NCI-H82 (cell line): ENCODE measurements around the gene GHRH.

Source experiments
- DNase-seq: peaks from one replicate; lab custom pipeline; 2025; lab: John Stamatoyannopoulos, UW

Gene GHRH

DNA sequence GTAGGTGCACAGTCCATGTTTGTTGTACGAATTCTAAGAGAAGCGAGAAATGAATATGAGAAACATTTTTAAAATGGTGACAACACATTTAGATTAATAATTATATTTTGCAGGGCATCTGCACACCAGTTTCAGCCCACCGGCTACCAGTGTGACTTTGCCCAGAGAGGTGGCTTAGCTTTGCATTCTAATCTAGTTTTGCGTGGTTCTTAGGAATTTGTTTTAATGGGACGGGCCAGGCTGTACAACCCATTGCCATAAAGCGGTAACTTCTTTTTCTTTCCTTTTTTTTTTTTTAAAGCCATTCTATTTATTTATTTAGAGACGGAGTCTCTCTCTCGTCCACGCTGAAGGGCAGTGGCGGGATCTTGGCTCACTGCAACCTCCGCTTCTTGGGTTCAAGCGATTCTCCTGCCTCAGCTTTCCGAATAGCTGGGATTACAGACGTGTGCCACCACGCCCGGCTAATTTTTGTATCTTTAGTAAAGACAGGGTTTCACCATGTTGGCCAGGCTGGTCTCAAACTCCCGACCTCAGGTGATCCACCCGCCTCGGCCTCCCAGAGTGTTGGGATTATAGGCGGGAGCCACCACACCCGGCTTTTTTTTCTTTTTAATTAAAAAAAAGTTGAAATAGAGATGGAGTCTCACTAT is 28.7 kb upstream of the GHRH start:
- DNase-seq = no peak

DNA sequence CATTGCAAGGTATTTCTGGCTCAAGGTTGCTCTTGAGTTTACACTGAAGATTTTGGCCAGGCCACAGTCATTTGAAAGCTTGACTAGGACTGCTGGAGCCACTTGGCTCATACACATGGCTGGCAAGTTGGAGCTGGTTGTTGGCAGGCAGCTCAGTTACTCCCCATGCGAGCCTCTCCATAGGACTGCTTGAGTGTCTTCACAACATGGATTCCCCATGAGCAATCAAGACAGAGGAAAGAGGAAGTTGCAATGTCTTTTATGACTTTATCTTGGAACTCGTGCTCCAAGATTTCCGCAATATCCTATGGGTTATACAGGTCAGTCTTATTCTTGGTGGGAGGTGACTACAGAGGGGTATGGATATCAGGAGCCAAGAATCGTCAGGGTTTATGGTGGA is 26.5 kb upstream of the GHRH start:
- DNase-seq = no peak

GRCh38 chr20:37285664-37286374 is 24.2 kb upstream of the GHRH start:
- no peak for DNase-seq

DNA sequence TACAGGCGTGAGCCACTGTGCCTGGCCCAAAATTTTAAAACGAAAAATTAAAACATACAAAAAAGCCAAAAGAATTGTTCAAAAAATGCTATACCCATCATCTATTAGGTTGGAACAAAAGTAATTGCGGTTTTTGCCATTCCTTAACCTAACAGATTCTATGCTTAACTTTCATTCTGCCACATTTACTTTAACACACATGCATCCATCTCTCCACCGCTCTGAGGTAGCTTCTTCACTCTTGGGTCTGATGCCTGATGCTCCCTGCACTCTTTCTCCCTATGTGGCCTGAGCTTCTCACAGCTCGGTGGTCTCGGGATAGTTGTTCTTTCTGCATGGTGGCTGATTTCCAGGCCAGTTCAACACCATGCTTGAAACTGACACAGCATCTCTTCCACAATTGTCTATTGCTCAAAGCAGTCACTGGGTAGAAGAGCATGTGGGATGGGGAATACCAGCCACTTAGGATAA is 23.1 kb upstream of the GHRH start:
- no peak for DNase-seq

- no peak for DNase-seq
Measured at GRCh38 chr20:37283530-37284195, 22.0 kb upstream of the GHRH start.

GRCh38 chr20:37282556-37282955 is 20.9 kb upstream of the GHRH start:
- DNase-seq = peak; percentile 49

DNA sequence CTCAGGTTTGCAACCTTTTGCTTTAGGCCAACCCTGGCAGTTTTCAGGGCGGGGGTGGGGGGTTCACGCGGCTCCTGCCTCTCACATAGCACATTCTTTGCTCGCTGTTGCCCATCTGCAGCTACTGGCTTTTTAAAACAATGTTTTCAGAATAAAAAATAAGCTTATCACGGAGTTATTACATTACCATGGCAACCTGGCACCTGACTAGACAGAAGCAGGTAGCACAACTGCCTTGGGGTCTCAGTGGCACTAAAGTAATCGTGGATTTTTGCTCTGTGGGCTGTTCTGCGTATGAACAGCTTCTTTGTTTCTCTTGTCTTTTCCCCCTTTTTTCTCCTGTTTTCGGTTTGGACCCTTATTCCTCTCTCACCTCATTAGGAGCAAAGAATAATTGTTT is 18.8 kb upstream of the GHRH start:
- DNase-seq = no peak

GRCh38 chr20:37279820-37280219 is 18.2 kb upstream of the GHRH start:
- DNase-seq = no peak

- DNase-seq = no peak
Measured at GRCh38 chr20:37278966-37279590, 17.5 kb upstream of the GHRH start.

DNA sequence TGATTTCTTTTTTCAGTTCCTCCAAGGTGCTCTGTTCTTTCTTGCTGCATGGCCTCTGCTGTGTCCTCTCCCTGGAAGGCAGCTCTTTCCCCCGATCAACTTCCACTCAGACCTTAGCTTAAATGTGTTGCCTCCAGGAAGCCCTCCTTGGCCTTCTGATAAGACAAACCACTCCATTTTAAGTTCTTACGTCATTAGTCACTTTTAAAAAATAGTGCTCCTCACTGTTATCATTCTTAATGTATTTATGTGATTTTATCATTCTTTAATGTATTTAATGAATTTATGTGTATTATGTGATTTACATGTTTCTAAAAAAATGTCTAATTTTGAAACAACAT is 15.6 kb upstream of the GHRH start:
- no peak for DNase-seq

GRCh38 chr20:37276494-37277252 is 15.1 kb upstream of the GHRH start:
- no peak for DNase-seq

DNA sequence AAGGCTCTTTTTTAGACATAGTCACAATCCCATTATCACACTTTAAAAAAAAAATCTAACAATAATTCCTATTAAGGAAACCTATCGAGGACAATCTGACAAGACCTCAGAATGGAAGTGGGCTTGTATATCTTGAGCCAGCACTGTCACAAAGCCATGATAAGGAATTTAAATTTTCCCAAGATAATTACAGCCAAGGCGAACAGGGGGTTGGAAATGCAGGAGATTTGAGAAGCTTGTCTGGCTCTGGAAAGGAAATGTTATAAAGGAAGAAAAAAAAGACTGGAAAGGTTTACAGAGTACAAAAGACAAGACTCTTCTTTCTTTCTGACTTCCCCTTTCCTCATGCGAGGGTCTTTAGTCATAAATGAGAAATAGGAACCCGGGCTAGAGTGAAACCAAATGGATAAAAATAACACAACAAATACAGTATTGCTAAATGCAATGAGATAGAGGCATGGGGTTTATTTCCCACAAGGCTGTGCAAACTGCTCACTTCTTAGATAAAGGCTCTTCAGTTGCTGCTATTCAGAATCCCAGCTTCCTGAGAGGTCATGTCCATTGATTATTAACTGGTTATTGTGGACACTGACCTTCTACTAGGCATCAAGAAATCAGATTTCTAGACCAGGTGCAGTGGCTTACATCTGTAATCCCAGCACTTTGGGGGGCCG is 13.4 kb upstream of the GHRH start:
- DNase-seq = no peak

GRCh38 chr20:37273988-37274387 is 12.4 kb upstream of the GHRH start:
- no peak for DNase-seq

DNA sequence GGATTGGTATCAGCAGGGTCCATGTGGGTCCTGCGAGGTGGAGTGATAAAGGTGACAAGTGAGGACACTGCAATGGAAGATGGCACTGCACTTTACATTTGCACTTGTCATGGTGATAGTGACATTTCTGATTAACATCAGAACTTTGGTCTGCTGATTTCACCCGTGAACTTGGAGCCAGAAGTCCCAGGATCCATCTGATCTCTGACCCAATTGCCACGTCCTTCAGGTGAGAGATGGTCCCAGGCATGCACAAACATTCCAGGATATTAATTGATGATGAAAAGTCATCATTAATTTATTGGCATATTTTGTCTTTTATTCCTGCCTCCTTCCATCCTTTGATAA is 9.8 kb upstream of the GHRH start:
- no peak for DNase-seq

DNA sequence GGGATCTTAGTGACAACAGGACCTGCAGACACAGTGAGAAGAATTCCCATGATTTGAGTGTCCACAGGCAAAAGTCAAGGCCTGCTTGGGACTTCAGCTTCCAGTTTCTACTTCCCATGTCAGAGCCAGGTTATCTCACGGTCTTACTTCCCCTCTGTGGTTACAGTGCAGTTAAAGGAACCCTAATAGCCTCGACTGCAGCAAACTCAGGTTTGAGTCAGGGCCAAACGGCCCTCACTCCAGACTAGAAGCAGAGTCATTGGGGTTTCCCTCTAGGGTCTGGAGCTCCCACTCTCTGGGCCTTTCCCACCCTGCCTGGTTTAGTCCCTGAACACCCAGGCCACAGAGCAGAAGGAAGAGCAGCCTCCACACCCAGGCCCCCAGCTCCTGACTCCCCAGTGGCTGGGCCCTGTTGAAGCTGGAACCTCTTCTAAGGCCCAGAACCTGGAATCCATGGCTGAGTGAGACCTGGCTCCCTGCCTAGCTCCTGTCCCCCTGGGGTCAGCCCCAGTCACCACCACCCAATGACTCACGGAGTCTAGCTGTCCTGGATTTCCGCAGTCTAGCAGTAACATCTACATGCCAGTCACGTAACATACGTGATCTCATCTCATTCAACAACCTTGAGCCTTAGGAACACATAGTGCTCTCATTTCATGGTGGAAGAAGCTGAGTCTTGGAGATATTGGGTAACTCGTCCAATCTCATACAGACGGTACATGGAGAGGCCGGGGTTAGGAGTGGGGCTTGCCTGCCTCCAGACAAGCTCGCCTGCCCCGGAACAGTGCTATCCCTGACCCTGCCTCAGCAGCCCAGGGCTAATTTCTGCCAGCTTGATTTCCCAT is 9.2 kb upstream of the GHRH start:
- DNase-seq = no peak

DNA sequence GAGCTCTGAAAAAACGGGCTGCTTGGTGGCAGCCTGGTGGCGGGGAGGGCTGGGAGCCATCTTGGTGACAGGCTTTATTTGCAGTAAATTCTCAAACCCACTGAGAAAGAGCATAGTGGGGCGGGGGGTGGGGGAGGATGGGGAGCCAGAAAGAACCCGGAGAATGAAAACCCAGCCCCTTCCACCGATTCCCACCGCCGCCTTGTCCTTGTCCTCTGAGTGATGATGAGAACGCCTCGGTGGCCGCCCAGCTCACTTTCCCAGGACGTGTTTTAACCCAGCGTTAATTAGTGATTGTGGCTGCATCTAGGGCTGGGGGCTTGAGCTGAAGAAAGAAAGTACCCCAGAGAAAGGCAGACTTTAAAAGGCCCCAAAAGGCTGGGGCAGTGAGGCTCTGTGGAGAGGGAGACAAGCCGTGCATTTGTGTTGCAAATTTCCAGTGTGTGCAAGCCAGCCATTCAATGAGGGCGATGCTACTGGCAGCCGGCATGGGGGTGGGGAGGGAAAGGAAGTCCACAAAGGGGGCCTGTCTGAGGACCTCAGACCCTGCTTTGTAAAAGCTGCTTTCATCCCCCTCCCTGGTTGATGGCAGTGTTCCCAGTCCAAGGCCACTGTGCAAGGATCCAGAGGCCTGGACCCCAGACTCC is 6.2 kb upstream of the GHRH start:
- DNase-seq = no peak

- no peak for DNase-seq
Measured at GRCh38 chr20:37266940-37267666, 5.5 kb upstream of the GHRH start.

- no peak for DNase-seq
Measured at GRCh38 chr20:37265152-37265551, 3.5 kb upstream of the GHRH start.

GRCh38 chr20:37263686-37264085 is 2.1 kb upstream of the GHRH start:
- DNase-seq = no peak

DNA sequence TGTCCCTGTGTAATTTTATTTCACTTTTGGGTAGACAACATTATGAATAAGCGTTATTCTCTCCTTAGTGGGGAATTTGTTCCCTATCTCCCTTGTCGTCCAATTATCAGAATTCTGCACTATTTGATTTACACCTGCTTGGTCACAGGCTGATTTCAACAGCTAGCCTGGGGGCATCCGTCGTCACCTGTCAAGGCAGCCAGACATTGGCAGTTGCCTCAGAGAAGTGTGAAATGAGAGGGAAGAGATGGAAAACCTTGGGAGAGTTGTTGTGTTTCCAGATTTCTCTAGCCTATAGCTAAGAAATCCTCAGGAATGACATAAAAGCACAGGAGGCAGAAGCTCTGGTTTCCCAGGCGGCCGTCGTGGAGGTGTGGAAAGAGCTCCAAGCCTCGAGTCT is 891 bp upstream of the GHRH start:
- DNase-seq = no peak
